ENCODE measurements around the gene RSAD1.

The RSAD1 gene

DNA sequence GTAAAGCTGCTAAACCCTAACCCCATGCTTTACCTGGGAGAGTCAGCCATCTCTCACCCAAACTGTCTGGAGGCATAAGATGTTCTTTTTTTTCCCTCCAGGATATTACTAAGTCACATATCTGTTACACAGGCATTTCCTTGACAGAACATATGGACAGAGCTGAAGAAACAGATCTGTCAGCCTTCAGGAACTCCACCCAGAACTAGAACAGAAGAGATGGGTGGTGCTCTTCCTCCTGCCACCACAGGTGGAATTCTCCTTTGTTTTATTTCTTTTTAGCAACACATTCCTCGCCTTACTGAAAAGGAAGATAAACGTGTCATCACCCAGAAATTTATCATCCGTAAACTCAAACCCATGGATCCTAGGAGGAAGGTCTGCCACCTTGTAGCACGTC is 38.4 kb downstream of the RSAD1 start:
- H3K27me3 ChIP-seq (ENCODE audit: control insufficient read depth, insufficient read depth, low read length), result peaks cover 5% of the 10 kb centered on the region
- H3K9ac ChIP-seq (ENCODE audit: low read depth, low read length), result no peak overlapping the region
- H3K4me3 ChIP-seq (ENCODE audit: low read length), result no peak overlapping the region
- H3K4me1 ChIP-seq (ENCODE audit: control insufficient read depth, insufficient read depth, low read length), result peaks cover 13% of the 10 kb centered on the region
- H3K9me3 ChIP-seq (replicated peaks; ENCODE audit: low read length), result no peaks in the 10 kb centered on the region
- no peak overlapping the region for H3K4me2 ChIP-seq (ENCODE audit: low read length)
- no peaks in the 10 kb centered on the region for H3K36me3 ChIP-seq (ENCODE audit: insufficient read depth, low read length)

DNA sequence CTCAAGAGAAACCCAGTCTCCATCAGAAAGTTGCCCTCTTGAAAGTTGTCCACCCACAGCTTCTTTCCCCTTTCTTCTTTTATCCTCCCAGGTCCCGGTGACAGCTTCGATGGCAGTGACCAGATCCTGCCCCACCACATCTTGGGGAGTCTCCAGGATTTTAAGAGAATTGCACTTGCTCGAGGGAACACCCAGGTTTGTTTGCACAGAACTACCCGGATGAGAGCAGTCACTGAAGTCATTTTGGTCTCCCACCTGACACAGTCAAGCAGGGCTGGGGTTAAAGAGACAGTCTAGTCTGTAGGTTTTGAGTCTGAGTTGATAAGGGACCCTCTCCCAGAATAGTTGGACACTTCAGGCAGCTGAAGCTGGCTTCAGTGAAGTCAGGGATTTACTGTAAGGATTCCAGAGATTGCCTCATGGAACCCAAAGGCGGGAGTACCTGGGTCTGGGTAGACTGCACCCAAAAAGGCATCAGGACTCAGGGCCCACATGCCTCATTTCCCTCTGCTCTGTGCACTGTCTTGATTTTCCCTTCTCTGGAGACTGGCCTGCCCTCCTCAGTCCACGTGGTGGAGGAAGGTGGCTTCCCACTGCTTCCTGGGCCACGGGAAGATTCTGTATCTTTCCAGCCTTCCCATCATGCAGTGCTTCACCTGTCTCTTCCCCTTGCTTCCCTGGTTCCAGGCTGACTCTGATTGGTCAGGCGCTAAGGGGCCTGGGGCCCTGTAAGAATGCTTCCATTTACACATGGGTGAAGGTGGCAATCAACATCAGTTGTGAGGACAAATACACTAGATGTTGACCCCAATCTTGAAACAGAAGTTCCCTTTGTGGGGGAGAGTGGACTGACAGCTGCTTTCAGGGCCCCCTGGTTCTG is 39.1 kb downstream of the RSAD1 start:
- Histone ChIP-seq H3K9me3 (replicated peaks; ENCODE audit: low read length) (no peaks in the 10 kb centered on the region), H3K4me3 (ENCODE audit: low read length) (no peak overlapping the region), H3K4me1 (ENCODE audit: control insufficient read depth, insufficient read depth, low read length) (peaks cover 13% of the 10 kb centered on the region), H3K27me3 (ENCODE audit: control insufficient read depth, insufficient read depth, low read length) (peaks cover 7% of the 10 kb centered on the region), H3K9ac (ENCODE audit: low read depth, low read length) (no peak overlapping the region), H3K36me3 (ENCODE audit: insufficient read depth, low read length) (no peaks in the 10 kb centered on the region), H3K4me2 (ENCODE audit: low read length) (no peak overlapping the region)

DNA sequence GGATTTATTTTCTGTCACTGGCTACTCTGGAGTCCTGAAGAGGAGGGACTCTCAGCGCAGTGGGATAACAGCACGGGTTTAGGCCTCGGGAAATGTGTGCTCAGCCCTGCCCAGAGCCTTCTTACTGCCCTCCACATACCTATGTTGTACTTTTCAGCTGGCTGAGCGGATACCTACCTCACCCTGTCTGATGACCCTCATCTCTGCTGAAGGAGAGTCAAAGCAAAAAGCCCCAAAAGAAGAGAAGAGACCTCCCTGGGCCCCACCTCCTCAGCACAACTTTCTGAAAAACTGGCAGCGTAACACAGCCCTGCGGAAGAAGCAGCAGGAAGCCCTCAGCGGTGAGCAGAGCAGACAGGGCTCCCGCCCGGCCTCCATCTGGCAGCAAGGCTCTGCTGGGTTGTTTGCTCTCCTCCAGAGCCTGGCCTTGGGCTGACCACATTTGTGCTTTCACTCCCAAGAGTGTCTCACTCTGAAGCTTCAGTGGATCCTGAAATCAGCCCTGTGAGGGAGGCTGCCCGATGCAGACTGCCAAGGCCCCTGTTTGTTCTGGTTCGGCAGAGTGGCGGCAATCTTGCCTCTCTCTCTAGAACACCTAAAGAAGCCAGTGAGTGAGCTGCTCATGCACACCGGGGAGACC is 39.8 kb downstream of the RSAD1 start:
- Histone ChIP-seq H3K9me3 (replicated peaks; ENCODE audit: low read length) (no peaks in the 10 kb centered on the region), H3K4me3 (ENCODE audit: low read length) (no peak overlapping the region), H3K4me1 (ENCODE audit: control insufficient read depth, insufficient read depth, low read length) (peaks cover 13% of the 10 kb centered on the region), H3K27me3 (ENCODE audit: control insufficient read depth, insufficient read depth, low read length) (peaks cover 7% of the 10 kb centered on the region), H3K36me3 (ENCODE audit: insufficient read depth, low read length) (no peaks in the 10 kb centered on the region), H3K9ac (ENCODE audit: low read depth, low read length) (no peak overlapping the region), H3K4me2 (ENCODE audit: low read length) (no peak overlapping the region)

DNA sequence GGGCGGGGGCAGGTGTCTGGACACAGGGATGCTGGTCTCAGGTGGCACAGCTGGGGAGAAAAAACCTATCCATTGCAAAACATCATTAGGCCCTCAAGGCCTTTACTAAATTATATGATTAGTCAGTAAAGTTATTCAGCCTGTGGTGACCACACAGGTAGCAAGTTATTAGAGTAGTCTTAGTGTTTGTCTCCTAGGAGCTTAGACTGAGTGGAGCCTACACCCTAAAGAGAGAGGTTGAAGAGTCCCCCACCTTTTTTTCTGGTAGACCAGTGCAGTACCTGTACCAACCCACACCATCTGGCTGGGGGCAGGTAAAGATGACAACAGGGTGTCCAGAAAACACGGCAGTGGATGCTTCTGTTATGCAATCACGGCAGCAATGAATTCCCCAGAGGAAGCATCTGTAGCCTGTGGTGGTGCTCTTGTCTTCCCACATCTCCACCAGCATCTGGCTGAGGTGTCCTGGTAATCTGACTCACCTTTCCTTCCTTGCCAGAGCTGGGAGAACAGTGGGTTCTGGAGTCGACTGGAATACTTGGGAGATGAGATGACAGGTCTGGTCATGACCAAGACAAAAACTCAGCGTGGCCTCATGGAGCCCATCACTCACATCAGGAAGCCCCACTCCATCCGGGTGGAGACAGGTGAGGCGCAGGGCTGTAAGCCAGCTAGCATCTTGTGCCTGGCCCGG is 40.6 kb downstream of the RSAD1 start:
- Histone ChIP-seq H3K9ac (ENCODE audit: low read depth, low read length) (no peak overlapping the region), H3K27me3 (ENCODE audit: control insufficient read depth, insufficient read depth, low read length) (peaks cover 7% of the 10 kb centered on the region), H3K4me2 (ENCODE audit: low read length) (no peak overlapping the region), H3K4me1 (ENCODE audit: control insufficient read depth, insufficient read depth, low read length) (peaks cover 13% of the 10 kb centered on the region), H3K9me3 (replicated peaks; ENCODE audit: low read length) (no peaks in the 10 kb centered on the region), H3K4me3 (ENCODE audit: low read length) (no peak overlapping the region), H3K36me3 (ENCODE audit: insufficient read depth, low read length) (no peaks in the 10 kb centered on the region)

DNA sequence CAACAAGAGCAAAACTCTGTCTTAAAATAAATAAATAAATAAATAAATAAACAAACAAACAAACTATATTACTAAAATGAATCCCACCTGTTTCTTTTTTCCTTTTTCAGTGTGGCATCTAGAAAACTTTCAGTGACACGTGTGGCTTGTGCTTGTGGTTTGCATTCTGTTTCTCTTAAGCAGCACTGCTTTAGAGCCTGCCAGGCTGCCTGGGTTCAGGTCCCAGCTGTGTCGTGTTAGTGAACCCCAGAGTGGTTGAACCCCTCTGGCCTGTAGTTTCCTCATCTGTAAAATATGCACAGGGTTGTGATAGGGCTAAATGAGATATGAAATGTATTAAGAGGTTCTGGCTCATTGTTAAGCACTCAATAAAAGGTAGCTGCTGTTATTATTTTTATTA is 41.8 kb downstream of the RSAD1 start:
- H3K36me3 ChIP-seq (ENCODE audit: insufficient read depth, low read length), result no peaks in the 10 kb centered on the region
- H3K27me3 ChIP-seq (ENCODE audit: control insufficient read depth, insufficient read depth, low read length), result peaks cover 7% of the 10 kb centered on the region
- peaks cover 4% of the 10 kb centered on the region for H3K4me1 ChIP-seq (ENCODE audit: control insufficient read depth, insufficient read depth, low read length)
- no peaks in the 10 kb centered on the region for H3K9me3 ChIP-seq (replicated peaks; ENCODE audit: low read length)
- H3K4me2 ChIP-seq (ENCODE audit: low read length), result no peak overlapping the region
- no peak overlapping the region for H3K4me3 ChIP-seq (ENCODE audit: low read length)
- no peak overlapping the region for H3K9ac ChIP-seq (ENCODE audit: low read depth, low read length)

DNA sequence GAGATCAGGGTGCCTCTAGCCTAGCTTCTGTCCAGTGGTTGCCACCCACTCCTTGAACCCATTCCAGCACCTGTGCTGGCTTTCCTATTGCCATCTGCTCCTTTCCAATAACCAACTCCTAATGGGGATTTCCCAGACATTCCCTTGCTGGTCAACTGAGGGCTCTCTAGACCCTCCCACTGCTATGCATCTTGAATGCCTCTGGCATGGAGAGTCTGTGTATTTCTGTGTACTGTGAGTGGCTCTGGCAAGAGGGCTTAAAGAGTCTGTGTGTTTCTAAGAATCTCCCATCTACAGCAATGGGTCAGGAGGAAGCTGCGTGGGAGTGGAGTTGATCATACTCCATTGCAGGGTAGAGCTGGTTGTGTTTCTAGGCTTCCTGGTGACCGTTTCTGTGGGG is 42.9 kb downstream of the RSAD1 start:
- Histone ChIP-seq H3K4me1 (ENCODE audit: control insufficient read depth, insufficient read depth, low read length) (peaks cover 3% of the 10 kb centered on the region), H3K9me3 (replicated peaks; ENCODE audit: low read length) (no peaks in the 10 kb centered on the region), H3K4me3 (ENCODE audit: low read length) (no peak overlapping the region), H3K9ac (ENCODE audit: low read depth, low read length) (no peak overlapping the region), H3K36me3 (ENCODE audit: insufficient read depth, low read length) (no peaks in the 10 kb centered on the region), H3K4me2 (ENCODE audit: low read length) (no peak overlapping the region), H3K27me3 (ENCODE audit: control insufficient read depth, insufficient read depth, low read length) (peaks cover 7% of the 10 kb centered on the region)

DNA sequence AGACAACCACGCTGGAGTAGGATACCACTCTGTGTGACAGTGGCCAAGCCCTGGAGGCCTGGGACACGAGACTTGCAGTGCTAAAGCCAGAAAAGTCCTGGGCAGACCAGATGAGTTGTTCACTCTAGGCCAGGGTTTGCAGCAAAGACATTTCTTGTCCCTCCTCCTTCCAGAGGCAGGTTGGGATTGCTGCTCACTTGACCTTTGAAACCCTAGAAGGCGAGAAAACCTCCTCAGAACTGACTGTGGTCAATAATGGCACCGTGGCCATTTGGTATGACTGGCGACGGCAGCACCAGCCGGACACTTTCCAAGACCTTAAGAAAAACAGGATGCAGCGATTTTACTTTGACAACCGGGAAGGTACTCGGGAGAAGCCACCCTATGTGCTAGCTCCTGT is 44.1 kb downstream of the RSAD1 start:
- Histone ChIP-seq H3K36me3 (ENCODE audit: insufficient read depth, low read length) (no peaks in the 10 kb centered on the region), H3K9ac (ENCODE audit: low read depth, low read length) (no peak overlapping the region), H3K4me3 (ENCODE audit: low read length) (no peak overlapping the region), H3K9me3 (replicated peaks; ENCODE audit: low read length) (no peaks in the 10 kb centered on the region), H3K4me2 (ENCODE audit: low read length) (no peak overlapping the region), H3K4me1 (ENCODE audit: control insufficient read depth, insufficient read depth, low read length) (no peaks in the 10 kb centered on the region), H3K27me3 (ENCODE audit: control insufficient read depth, insufficient read depth, low read length) (peaks cover 7% of the 10 kb centered on the region)

DNA sequence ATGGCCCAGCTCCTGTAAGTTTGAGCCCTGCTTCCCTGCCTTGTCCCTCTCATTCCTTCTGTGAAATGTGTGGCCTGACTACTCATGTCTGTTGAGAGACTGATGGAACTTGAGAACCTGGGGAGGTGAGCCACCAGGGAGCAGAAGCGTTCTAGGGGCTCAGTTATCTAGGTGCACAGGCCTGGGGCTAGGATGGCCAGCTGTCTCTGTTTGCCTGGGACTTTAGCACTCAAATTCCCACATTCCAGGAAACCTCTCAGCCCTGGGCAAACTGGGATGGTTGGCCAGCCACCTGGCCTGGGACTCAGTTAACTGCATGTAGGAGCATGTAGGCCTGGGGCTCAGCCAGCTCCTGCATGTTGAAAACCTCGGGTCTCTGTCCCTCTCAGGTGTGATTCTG is 44.5 kb downstream of the RSAD1 start:
- Histone ChIP-seq H3K9me3 (replicated peaks; ENCODE audit: low read length) (no peaks in the 10 kb centered on the region), H3K27me3 (ENCODE audit: control insufficient read depth, insufficient read depth, low read length) (peaks cover 11% of the 10 kb centered on the region), H3K36me3 (ENCODE audit: insufficient read depth, low read length) (no peaks in the 10 kb centered on the region), H3K4me1 (ENCODE audit: control insufficient read depth, insufficient read depth, low read length) (no peaks in the 10 kb centered on the region), H3K4me3 (ENCODE audit: low read length) (no peak overlapping the region), H3K9ac (ENCODE audit: low read depth, low read length) (no peak overlapping the region), H3K4me2 (ENCODE audit: low read length) (no peak overlapping the region)

DNA sequence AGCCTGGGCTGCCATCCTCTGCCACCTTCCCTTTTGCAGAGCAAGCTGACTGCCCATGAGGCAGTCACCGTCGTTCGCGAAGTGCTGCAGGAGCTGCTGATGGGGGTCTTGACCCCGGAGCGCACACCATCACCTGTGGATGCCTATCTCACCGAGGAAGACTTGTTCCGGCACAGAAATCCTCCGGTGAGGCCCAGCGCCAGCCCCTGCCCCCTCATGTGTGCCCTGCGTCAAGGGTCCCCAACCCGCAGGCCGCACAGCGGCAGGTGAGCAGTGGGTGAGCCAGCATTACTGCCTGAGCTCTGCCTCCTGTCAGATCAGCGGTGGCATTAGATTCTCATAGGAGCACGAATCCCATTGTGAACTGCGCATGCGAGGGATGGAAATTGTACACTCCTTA is 46.2 kb downstream of the RSAD1 start:
- Histone ChIP-seq H3K4me3 (ENCODE audit: low read length) (no peak overlapping the region), H3K4me1 (ENCODE audit: control insufficient read depth, insufficient read depth, low read length) (no peaks in the 10 kb centered on the region), H3K9me3 (replicated peaks; ENCODE audit: low read length) (no peaks in the 10 kb centered on the region), H3K4me2 (ENCODE audit: low read length) (no peak overlapping the region), H3K27me3 (ENCODE audit: control insufficient read depth, insufficient read depth, low read length) (peaks cover 25% of the 10 kb centered on the region), H3K9ac (ENCODE audit: low read depth, low read length) (no peak overlapping the region), H3K36me3 (ENCODE audit: insufficient read depth, low read length) (no peaks in the 10 kb centered on the region)

DNA sequence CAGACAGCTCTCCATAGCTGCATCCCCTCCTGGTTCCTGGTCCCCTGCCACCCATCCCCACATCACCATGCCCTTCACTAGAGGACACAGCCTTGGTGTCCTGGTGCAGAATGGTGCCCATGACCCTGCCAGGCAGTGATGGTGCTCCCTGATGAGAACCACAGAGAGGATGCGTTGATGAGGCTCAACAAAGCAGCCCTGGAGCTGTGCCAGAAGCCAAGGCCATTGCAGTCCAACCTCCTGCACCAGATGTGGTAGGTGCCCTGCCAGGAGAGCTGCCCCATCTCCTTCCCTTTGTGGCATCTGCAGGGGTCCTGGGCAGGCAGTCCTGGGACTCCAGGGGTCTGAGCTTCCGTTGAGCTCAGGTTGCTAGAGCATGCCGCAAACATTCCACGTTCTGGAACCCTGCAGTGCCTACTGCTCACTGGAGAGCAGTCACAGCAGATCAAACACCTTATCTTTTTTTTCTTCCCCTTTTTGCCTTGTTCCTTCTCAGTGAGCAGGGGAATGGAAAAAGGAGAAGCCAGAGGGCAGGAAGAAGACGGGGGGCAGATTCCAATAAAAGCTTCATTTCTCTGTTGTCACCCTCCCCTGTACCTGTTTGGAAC is 48.6 kb downstream of the RSAD1 start:
- Histone ChIP-seq H3K4me3 (ENCODE audit: low read length) (no peak overlapping the region), H3K36me3 (ENCODE audit: insufficient read depth, low read length) (no peaks in the 10 kb centered on the region), H3K4me1 (ENCODE audit: control insufficient read depth, insufficient read depth, low read length) (no peaks in the 10 kb centered on the region), H3K9ac (ENCODE audit: low read depth, low read length) (no peak overlapping the region), H3K9me3 (replicated peaks; ENCODE audit: low read length) (no peaks in the 10 kb centered on the region), H3K4me2 (ENCODE audit: low read length) (no peak overlapping the region), H3K27me3 (ENCODE audit: control insufficient read depth, insufficient read depth, low read length) (peaks cover 40% of the 10 kb centered on the region)

DNA sequence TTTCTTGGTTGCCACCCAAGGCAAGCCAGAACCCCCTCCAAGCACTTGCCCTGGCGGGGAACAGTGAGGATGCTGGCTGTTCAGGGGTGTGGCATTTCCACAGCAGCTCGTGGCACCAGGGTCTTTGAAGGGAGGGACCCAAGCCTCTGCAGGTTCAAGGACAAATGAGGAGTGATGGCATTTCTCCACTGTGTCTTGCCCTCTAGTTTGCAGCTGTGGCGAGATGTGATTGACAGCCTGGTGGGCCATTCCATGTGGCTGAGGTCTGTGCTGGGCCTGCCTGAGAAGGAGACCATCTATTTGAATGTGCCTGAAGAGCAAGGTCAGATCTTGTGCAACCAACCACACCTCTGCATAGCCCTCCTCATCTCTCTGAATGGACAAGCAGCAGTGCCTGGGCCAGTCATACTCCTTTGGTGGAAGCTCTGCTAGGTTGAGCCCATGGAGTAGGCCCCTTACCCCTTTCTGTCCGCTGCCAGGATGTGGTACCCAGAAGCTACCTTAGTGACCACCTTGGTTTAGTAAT is 49.4 kb downstream of the RSAD1 start:
- Histone ChIP-seq H3K4me2 (ENCODE audit: low read length) (no peak overlapping the region), H3K4me1 (ENCODE audit: control insufficient read depth, insufficient read depth, low read length) (no peaks in the 10 kb centered on the region), H3K36me3 (ENCODE audit: insufficient read depth, low read length) (no peaks in the 10 kb centered on the region), H3K4me3 (ENCODE audit: low read length) (no peak overlapping the region), H3K27me3 (ENCODE audit: control insufficient read depth, insufficient read depth, low read length) (peaks cover 47% of the 10 kb centered on the region), H3K9me3 (replicated peaks; ENCODE audit: low read length) (no peaks in the 10 kb centered on the region), H3K9ac (ENCODE audit: low read depth, low read length) (no peak overlapping the region)

All from skeletal muscle satellite cell (primary cell).